Measurements from ENCODE around the gene UCP2. TPM values are rescaled to one million over a fixed set of nuclear protein-coding genes. Genes with fewer than 3 reads are reported as not detected.
A peak's percentile ranks its signal among the peaks of the same experiment; 100 is the strongest.

UCP2 gene
- total and polyA plus RNA-seq, 9 of the 15 experiments (the other 6 are each of a cell fraction or from before 2014, with no cell fraction given) = 19.2 to 216 (median 87.9) TPM

GRCh38 chr11:73942010-73942409 lies 40.6 kb downstream of the UCP2 start:
- FAIRE-seq (no peak), ATAC-seq (no peak)
- TF ChIP-seq CREM (IDR thresholded peaks at IDR 0.05; ENCODE audit: low read depth) (no peak), KAT8 (IDR thresholded peaks at IDR 0.05; ENCODE audit: low read depth) (no peak), FOS (IDR thresholded peaks at IDR 0.05; ENCODE audit: extremely low read depth, insufficient read length) (no peak), ZFPM2 (CRISPR knock-in tag; IDR thresholded peaks at IDR 0.05) (no peak), NONO (IDR thresholded peaks at IDR 0.05; ENCODE audit: low read depth in 2 of 2, low read length in 1 of 2) (no peak), ZNF253 (CRISPR knock-in tag; conservative IDR thresholded peaks at IDR 0.05) (no peak), ETV1 (tag; conservative IDR thresholded peaks at IDR 0.05; ENCODE audit: low read depth) (no peak), COPS2 (conservative IDR thresholded peaks at IDR 0.05) (no peak), ZNF3 (CRISPR knock-in tag; IDR thresholded peaks at IDR 0.05) (no peak), ZNF77 (CRISPR knock-in tag; IDR thresholded peaks at IDR 0.05) (no peak), ZNF121 (CRISPR knock-in tag; conservative IDR thresholded peaks at IDR 0.05) (no peak), MNT (conservative IDR thresholded peaks at IDR 0.05) (peak in 1 of 2 experiments; percentile 27; a peak in 1 of 4 replicates), CUX1 (CRISPR knock-in tag; IDR thresholded peaks at IDR 0.05) (no peak), NR2C1 (IDR thresholded peaks at IDR 0.05) (no peak), NR2C1 (tag; IDR thresholded peaks at IDR 0.05) (no peak), TEAD4 (IDR thresholded peaks at IDR 0.05; ENCODE audit: low read length) (peak; percentile 93), TEAD4 (CRISPR knock-in tag; IDR thresholded peaks at IDR 0.05; ENCODE audit: borderline replicate concordance) (no peak), FOXJ3 (CRISPR knock-in tag; IDR thresholded peaks at IDR 0.05) (no peak), CBFB (CRISPR knock-in tag; IDR thresholded peaks at IDR 0.05) (no peak)

More at GRCh38 chr11:73942010-73942409, 40.6 kb downstream of the UCP2 start:
- ChIA-PET CTCF (ENCODE audit: low intra/inter-chr PET ratio) (no interaction called here), POLR2A (interaction anchor here (0.7 to 1.4 kb wide), 2 partner anchors 10 to 37 kb away, joined by 3 to 5 read pairs; no protein-coding TSS in a partner anchor)
- Histone ChIP-seq H3K4me3 (no peak overlapping the region), H2AFZ (ENCODE audit: low read depth, low read length) (no peak overlapping the region), H3K27me3 (ENCODE audit: control insufficient read depth in 2 of 2, insufficient read depth in 2 of 2, low read length in 2 of 2) (no peaks in the 10 kb centered on the region; a peak in 1 of 5 replicates), H3K9me3 (replicated peaks; ENCODE audit: control insufficient read depth, insufficient read depth, low read depth, low read length) (peaks cover 3% of the 10 kb centered on the region; the same call in 1 of the 2 replicates), H3K27ac (ENCODE audit: extremely low read depth, low read depth, low read length) (no peak overlapping the region), H3K36me3 (ENCODE audit: control insufficient read depth, insufficient read depth, low read length) (no peaks in the 10 kb centered on the region), H3K4me1 (replicated peaks in 1 of 2; ENCODE audit: control insufficient read depth in 2 of 2, insufficient read depth in 2 of 2, low read length in 2 of 2) (no peaks in the 10 kb centered on the region; a peak in 1 of 5 replicates), H3K79me2 (ENCODE audit: control insufficient read depth, insufficient read depth, low read length) (no peaks in the 10 kb centered on the region), H3K9ac (ENCODE audit: insufficient read depth in 1 of 2, low read depth in 2 of 2, low read length in 2 of 2) (no peak overlapping the region), H3K9me1 (ENCODE audit: control insufficient read depth, insufficient read depth, low read length) (no peaks in the 10 kb centered on the region), H3K4me2 (ENCODE audit: insufficient read depth, low read length) (no peak overlapping the region), H4K20me1 (replicated peaks; ENCODE audit: control insufficient read depth, insufficient read depth, low read length) (no peaks in the 10 kb centered on the region)
- intact Hi-C loops (cut with micrococcal nuclease) = no loop called here
- 14% methylated on average over 1 of the region's 1 CpG for WGBS (ENCODE audit: insufficient coverage, low coverage, missing lambda C conversion rate)
- BruUV-seq (replicated peaks) = no TSS peak
- peak in 3 of 4 experiments; percentile 26 to 53 (median 48) for DNase-seq (ENCODE audit: extremely low read depth in 1 of 4, low spot score in 3 of 4)
- in situ Hi-C loops (cut with MboI) = no loop called here

Data from K562 (cell line).